Spleen (tissue), 7 donors: ENCODE data around the gene SLN.

ENCODE experiments used
- POLR2A ChIP-seq, 3 donors: fragments of 450-650 bp; IDR thresholded peaks; one replicate each; pipeline ENCODE4 v1.5.1; 2017; ENCODE audit warnings: antibody characterized with exemption in 3 of 3, mild to moderate bottlenecking in 1 of 3
- TF ChIP-seq, protein P1 (sequence below), 11 experiments: fragments of 200-600 bp in 7 of 11; fragments of 450-650 bp in 4 of 11; sonication (generic) in 4 of 11; IDR thresholded peaks in 8 of 11; conservative IDR thresholded peaks in 3 of 11; 1 replicate in 7 of 11; 2 replicates in 4 of 11; pipeline versions ENCODE4 v1.4.0 to v1.8.0; 2016 to 2021; ENCODE audit warnings: antibody characterized with exemption in 11 of 11, inconsistent platforms in 4 of 11, mild to moderate bottlenecking in 1 of 11
- donor health status: DM: no; HTN: no; CAD: no; lungs with moderate emphysema.
- donor health status: DM: no; HTN: no; CAD: no.
- donor health status: DM: no; HTN: no; CAD: no.

GRCh38 chr11:107665018-107665417 lies 46.8 kb downstream of the SLN start:
- TF ChIP-seq, protein P1, sequence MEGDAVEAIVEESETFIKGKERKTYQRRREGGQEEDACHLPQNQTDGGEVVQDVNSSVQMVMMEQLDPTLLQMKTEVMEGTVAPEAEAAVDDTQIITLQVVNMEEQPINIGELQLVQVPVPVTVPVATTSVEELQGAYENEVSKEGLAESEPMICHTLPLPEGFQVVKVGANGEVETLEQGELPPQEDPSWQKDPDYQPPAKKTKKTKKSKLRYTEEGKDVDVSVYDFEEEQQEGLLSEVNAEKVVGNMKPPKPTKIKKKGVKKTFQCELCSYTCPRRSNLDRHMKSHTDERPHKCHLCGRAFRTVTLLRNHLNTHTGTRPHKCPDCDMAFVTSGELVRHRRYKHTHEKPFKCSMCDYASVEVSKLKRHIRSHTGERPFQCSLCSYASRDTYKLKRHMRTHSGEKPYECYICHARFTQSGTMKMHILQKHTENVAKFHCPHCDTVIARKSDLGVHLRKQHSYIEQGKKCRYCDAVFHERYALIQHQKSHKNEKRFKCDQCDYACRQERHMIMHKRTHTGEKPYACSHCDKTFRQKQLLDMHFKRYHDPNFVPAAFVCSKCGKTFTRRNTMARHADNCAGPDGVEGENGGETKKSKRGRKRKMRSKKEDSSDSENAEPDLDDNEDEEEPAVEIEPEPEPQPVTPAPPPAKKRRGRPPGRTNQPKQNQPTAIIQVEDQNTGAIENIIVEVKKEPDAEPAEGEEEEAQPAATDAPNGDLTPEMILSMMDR (IDR thresholded peaks at IDR 0.05 in 8 of 11, conservative IDR thresholded peaks at IDR 0.05 in 3 of 11): no peak
- TF ChIP-seq POLR2A (IDR thresholded peaks at IDR 0.05): no peak
